ENCODE data around the gene GRB10.
"Not testable (repeated sequence)": the region's sequence is repeated elsewhere in the genome, so short reads cannot be mapped to it uniquely, and the experiment has no call there.

The GRB10 gene

GRCh38 chr7:50778189-50778588, 4.5 kb downstream of the GRB10 start:
- no peak for ATAC-seq
- DNase-seq = no peak

- DNase-seq (no peak), ATAC-seq (no peak)
These were observed 6.9 kb downstream of the GRB10 start for GRCh38 chr7:50775836-50776235.

- DNase-seq = no peak
- no peak for ATAC-seq
These were observed 7.5 kb downstream of the GRB10 start for GRCh38 chr7:50775231-50775630.

- ATAC-seq (no peak), DNase-seq (no peak)
These were observed 8.4 kb downstream of the GRB10 start for GRCh38 chr7:50774319-50774718.

- ATAC-seq, DNase-seq: not testable (repeated sequence)
These were observed 9.6 kb downstream of the GRB10 start for GRCh38 chr7:50773071-50773470.

- no peak for DNase-seq
- ATAC-seq = no peak
These were observed 11.3 kb downstream of the GRB10 start for GRCh38 chr7:50771120-50772002.

GRCh38 chr7:50768485-50769474, 13.9 kb downstream of the GRB10 start:
- DNase-seq = no peak
- no peak for ATAC-seq

GRCh38 chr7:50766849-50767207, 15.9 kb downstream of the GRB10 start:
- no peak for ATAC-seq

GRCh38 chr7:50766106-50766848, 16.4 kb downstream of the GRB10 start:
- ATAC-seq (no peak), DNase-seq (no peak)

More at GRCh38 chr7:50766849-50767207, 15.9 kb downstream of the GRB10 start:
- no peak for DNase-seq

- DNase-seq = no peak
- no peak for ATAC-seq
These were observed 20.4 kb downstream of the GRB10 start for GRCh38 chr7:50762337-50762736.

GRCh38 chr7:50761713-50762112, 21.0 kb downstream of the GRB10 start:
- DNase-seq = no peak

GRCh38 chr7:50757703-50758390, 24.8 kb downstream of the GRB10 start:
- no peak for DNase-seq
- no peak for ATAC-seq

More at GRCh38 chr7:50761713-50762112, 21.0 kb downstream of the GRB10 start:
- no peak for ATAC-seq

- no peak for ATAC-seq
- no peak for DNase-seq
These were observed 26.5 kb downstream of the GRB10 start for GRCh38 chr7:50756180-50756579.

GRCh38 chr7:50754684-50755083, 28.0 kb downstream of the GRB10 start:
- DNase-seq = no peak
- ATAC-seq = no peak

- ATAC-seq (no peak), DNase-seq (no peak)
These were observed 28.5 kb downstream of the GRB10 start for GRCh38 chr7:50754241-50754640.

- ATAC-seq (no peak), DNase-seq (no peak)
These were observed 30.3 kb downstream of the GRB10 start for GRCh38 chr7:50752422-50752821.

- DNase-seq = no peak
- ATAC-seq = no peak
These were observed 31.6 kb downstream of the GRB10 start for GRCh38 chr7:50751146-50751545.

- DNase-seq (no peak), ATAC-seq (no peak)
These were observed 32.8 kb downstream of the GRB10 start for GRCh38 chr7:50749896-50750295.

- DNase-seq (no peak), ATAC-seq (no peak)
These were observed 34.2 kb downstream of the GRB10 start for GRCh38 chr7:50748472-50748871.

GRCh38 chr7:50745835-50746234, 36.9 kb downstream of the GRB10 start:
- no peak for DNase-seq
- ATAC-seq = no peak

- DNase-seq = no peak
These were observed 37.4 kb downstream of the GRB10 start for GRCh38 chr7:50745336-50745735.

GRCh38 chr7:50743893-50744292, 38.8 kb downstream of the GRB10 start:
- ATAC-seq (no peak), DNase-seq (no peak)

More at GRCh38 chr7:50745336-50745735, 37.4 kb downstream of the GRB10 start:
- ATAC-seq = no peak
